Kidney glomerular epithelial cell (primary cell): ENCODE measurements around the gene KCNH6.

ENCODE experiments used
- DNase-seq: peaks from one replicate; lab custom pipeline; 2025; lab: John Stamatoyannopoulos, UW

The KCNH6 gene

GRCh38 chr17:63523253-63523855, at the start of gene KCNH6:
KCNH6 (plus strand) TSS chr17:63523358; CDS start chr17:63523414, 56 bp downstream.
- DNase-seq, result no peak

- no peak for DNase-seq
Measured at GRCh38 chr17:63474174-63474573, 49.0 kb upstream of the KCNH6 start.

GRCh38 chr17:63474586-63475460, 48.3 kb upstream of the KCNH6 start:
- no peak for DNase-seq

- no peak for DNase-seq
Measured at GRCh38 chr17:63475491-63476412, 47.4 kb upstream of the KCNH6 start.

- no peak for DNase-seq
Measured at GRCh38 chr17:63476459-63476853, 46.7 kb upstream of the KCNH6 start.

GRCh38 chr17:63476854-63477479, 46.2 kb upstream of the KCNH6 start, which contains the start of gene ACE:
ACE (plus strand) TSS chr17:63477061; CDS start chr17:63477095, 34 bp downstream.
- no peak for DNase-seq

GRCh38 chr17:63477480-63478440, 45.4 kb upstream of the KCNH6 start:
- no peak for DNase-seq

GRCh38 chr17:63478814-63479494, 44.2 kb upstream of the KCNH6 start:
- DNase-seq, result peak; percentile 86

GRCh38 chr17:63479495-63480184, 43.5 kb upstream of the KCNH6 start:
- DNase-seq, result no peak

- DNase-seq, result no peak
Measured at GRCh38 chr17:63480192-63480784, 42.9 kb upstream of the KCNH6 start.

GRCh38 chr17:63480826-63481487, 42.2 kb upstream of the KCNH6 start:
- DNase-seq, result no peak

GRCh38 chr17:63481488-63481870, 41.7 kb upstream of the KCNH6 start:
- DNase-seq, result no peak

- DNase-seq, result no peak
Measured at GRCh38 chr17:63482509-63482908, 40.6 kb upstream of the KCNH6 start.

GRCh38 chr17:63483038-63483437, 40.1 kb upstream of the KCNH6 start:
- DNase-seq, result no peak

GRCh38 chr17:63483655-63484575, 39.2 kb upstream of the KCNH6 start:
- DNase-seq, result no peak

- DNase-seq, result no peak
Measured at GRCh38 chr17:63486317-63487013, 36.7 kb upstream of the KCNH6 start.

GRCh38 chr17:63487014-63487339, 36.2 kb upstream of the KCNH6 start:
- no peak for DNase-seq
